Sigmoid colon (tissue), 4 donors: Measurements from ENCODE around the gene ZNF17.

Source experiments
- CTCF ChIP-seq, 4 experiments: fragments of 450-650 bp in 3 of 4; fragments of 200-600 bp in 1 of 4; IDR thresholded peaks; one replicate each; pipeline ENCODE4 v1.5.1; 2016 to 2019; ENCODE audit warnings: antibody characterized with exemption in 4 of 4, mild to moderate bottlenecking in 3 of 4, moderate library complexity in 2 of 4
- POLR2A ChIP-seq, 2 donors: fragments of 450-650 bp; IDR thresholded peaks; one replicate each; pipeline ENCODE4 v1.6.1; 2016; ENCODE audit warnings: antibody characterized with exemption in 2 of 2, mild to moderate bottlenecking in 2 of 2, moderate library complexity in 2 of 2
- POLR2AphosphoS5 ChIP-seq, 4 donors: sonication (generic); formaldehyde crosslinking; IDR thresholded peaks; one replicate each; pipeline ENCODE4 v1.6.1; 2017; ENCODE audit warnings: antibody characterized with exemption in 4 of 4

GRCh38 chr19:57434386-57435061 is 23.6 kb downstream of the ZNF17 start:
- TF ChIP-seq POLR2A (IDR thresholded peaks at IDR 0.05) (no peak), CTCF (IDR thresholded peaks at IDR 0.05) (no peak), POLR2AphosphoS5 (IDR thresholded peaks at IDR 0.05) (no peak)
